Raji (cell line): Measurements from ENCODE around the gene BBS9.

Experiments
- POLR2A ChIP-seq: IDR thresholded peaks from 2 replicates; pipeline ENCODE4 v1.6.1; 2011; ENCODE audit warnings: low read depth, low read length, control low read depth; ENCODE audit not compliant: insufficient read depth

Gene BBS9

GRCh38 chr7:33177876-33178275 lies 48.5 kb downstream of the BBS9 start:
- no peak for TF ChIP-seq POLR2A

DNA sequence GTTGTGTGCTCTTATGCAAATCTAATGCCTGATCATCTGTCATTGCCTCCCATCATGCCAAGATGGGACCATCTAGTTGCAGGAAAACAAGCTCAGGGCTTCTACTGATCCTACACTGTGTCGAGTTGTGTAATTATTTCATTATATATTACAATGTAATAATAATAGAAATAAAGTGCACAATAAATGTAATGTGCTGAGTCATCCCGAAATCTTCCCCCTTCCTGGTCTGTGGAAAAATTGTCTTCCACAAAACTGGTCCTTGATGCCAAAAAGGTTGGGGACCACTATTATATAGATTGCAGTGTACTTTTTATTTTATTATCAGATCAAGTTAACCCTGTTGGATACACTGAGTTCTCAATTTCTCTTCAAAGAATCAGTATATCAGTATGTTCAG lies 50.2 kb downstream of the BBS9 start:
- no peak for TF ChIP-seq POLR2A

- TF ChIP-seq POLR2A, result no peak
Observed at GRCh38 chr7:33183504-33183903, 54.1 kb downstream of the BBS9 start.

DNA sequence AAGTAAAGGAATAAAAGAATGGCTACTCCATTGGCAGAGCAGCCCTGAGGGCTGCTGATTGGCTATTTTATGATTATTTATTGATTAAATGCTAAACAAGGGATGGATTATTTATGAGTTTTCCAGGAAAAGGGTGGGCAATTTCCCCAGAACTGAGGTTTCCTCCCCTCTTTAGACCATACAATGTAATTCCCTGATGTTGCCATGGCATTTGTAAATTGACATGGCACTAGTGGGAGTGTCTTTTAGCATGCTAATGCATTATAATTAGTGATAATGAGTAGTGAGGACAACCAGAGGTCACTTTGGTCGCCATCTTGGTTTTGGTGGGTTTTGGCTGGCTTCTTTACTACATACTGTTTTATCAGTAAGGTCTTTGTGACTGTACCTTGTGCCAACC lies 55.5 kb downstream of the BBS9 start:
- no peak for TF ChIP-seq POLR2A

GRCh38 chr7:33185786-33186185 lies 56.4 kb downstream of the BBS9 start:
- TF ChIP-seq POLR2A, result no peak

GRCh38 chr7:33186192-33186591 lies 56.8 kb downstream of the BBS9 start:
- no peak for TF ChIP-seq POLR2A

- no peak for TF ChIP-seq POLR2A
Observed at GRCh38 chr7:33190688-33191304, 61.4 kb downstream of the BBS9 start.

- no peak for TF ChIP-seq POLR2A
Observed at GRCh38 chr7:33191340-33191739, 62.0 kb downstream of the BBS9 start.

GRCh38 chr7:33192695-33193291 lies 63.4 kb downstream of the BBS9 start:
- no peak for TF ChIP-seq POLR2A

- 0 out of 2 replicates have a peak, but pooled peaks have one; percentile 16 for TF ChIP-seq POLR2A
Observed at GRCh38 chr7:33193308-33193864, 64.0 kb downstream of the BBS9 start.

GRCh38 chr7:33195264-33195663 lies 65.9 kb downstream of the BBS9 start:
- TF ChIP-seq POLR2A, result no peak

- no peak for TF ChIP-seq POLR2A
Observed at GRCh38 chr7:33196221-33196620, 66.9 kb downstream of the BBS9 start.

DNA sequence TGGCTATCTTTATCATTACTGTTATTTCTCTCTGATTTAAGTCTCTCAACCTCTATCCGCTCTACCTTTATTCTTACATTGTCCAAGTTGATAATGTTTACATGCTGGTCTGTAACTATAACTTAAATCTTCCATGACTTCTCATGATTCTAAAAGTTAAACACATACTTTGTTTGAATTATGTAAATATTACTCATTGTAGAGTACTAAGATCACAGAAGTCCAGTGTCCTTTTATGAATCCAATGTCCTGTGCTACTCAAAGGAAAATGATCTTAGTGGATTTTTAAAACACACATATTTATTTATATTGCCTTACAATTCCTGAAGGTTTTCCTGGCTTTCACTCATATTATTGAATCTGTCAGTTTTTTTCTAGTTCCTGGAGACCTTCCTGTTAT lies 70.9 kb downstream of the BBS9 start:
- TF ChIP-seq POLR2A, result no peak

- TF ChIP-seq POLR2A, result no peak
Observed at GRCh38 chr7:33201821-33202220, 72.5 kb downstream of the BBS9 start.

- no peak for TF ChIP-seq POLR2A
Observed at GRCh38 chr7:33210958-33211357, 81.6 kb downstream of the BBS9 start.

DNA sequence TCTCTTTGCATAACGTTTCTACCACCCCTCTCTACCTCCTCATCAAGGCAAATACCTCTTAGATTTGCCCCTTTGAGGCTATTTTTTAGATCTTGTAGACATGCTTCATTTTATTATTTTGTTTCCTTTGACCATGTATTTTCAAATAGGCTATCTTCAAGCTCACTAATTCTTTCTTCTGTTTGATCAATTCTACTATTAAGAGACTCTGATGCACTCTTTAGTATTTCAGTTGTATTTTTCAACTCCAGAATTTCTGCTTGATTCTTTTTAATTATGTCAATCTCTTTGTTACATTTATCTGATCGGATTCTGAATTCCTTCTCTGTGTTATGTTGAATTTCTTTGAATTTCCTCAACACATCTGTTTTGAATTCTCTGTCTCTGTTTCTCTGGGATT lies 82.8 kb downstream of the BBS9 start:
- TF ChIP-seq POLR2A, result no peak

- TF ChIP-seq POLR2A, result no peak
Observed at GRCh38 chr7:33215992-33216391, 86.6 kb downstream of the BBS9 start.

GRCh38 chr7:33217595-33217994 lies 88.2 kb downstream of the BBS9 start:
- TF ChIP-seq POLR2A, result no peak

- no peak for TF ChIP-seq POLR2A
Observed at GRCh38 chr7:33220231-33220630, 90.9 kb downstream of the BBS9 start.
